Endodermal cell (in vitro differentiated cells): Measurements from ENCODE around the gene ZFYVE1. TPM values are rescaled to one million over a fixed set of nuclear protein-coding genes. Genes with fewer than 3 reads are reported as not detected.

Source experiments
- DNase-seq: peaks from one replicate; pipeline ENCODE4 v3.0.0-alpha.2; 2017
- H3K27ac ChIP-seq: 2 replicates; pipeline ENCODE4 v1.5.1; 2013; ENCODE audit warnings: mild to moderate bottlenecking, low read depth, low read length, moderate library complexity
- H3K27me3 ChIP-seq: 2 replicates; pipeline ENCODE4 v1.6.1; 2013; ENCODE audit warnings: mild to moderate bottlenecking, low read length, moderate library complexity; ENCODE audit not compliant: insufficient read depth, control insufficient read depth, poor library complexity, severe bottlenecking
- H3K36me3 ChIP-seq: 2 replicates; pipeline ENCODE4 v1.7.0; 2013; ENCODE audit warnings: mild to moderate bottlenecking, low read length, moderate library complexity; ENCODE audit not compliant: control insufficient read depth, insufficient read depth
- H3K4me1 ChIP-seq: one replicate; pipeline ENCODE4 v1.7.0; 2013; ENCODE audit warnings: low read length; ENCODE audit not compliant: control insufficient read depth, insufficient read depth
- H3K4me3 ChIP-seq: 2 replicates; pipeline ENCODE4 v1.5.1; 2013; ENCODE audit warnings: mild to moderate bottlenecking, low read length, moderate library complexity
- H3K9ac ChIP-seq: 2 replicates; pipeline ENCODE4 v1.6.1; 2013; ENCODE audit warnings: mild to moderate bottlenecking, low read length, moderate library complexity; ENCODE audit not compliant: poor library complexity, severe bottlenecking; ENCODE audit errors: extremely low read depth
- H3K9me3 ChIP-seq: 2 replicates; pipeline ENCODE4 v1.6.1; 2013; ENCODE audit warnings: mild to moderate bottlenecking, low read length, moderate library complexity; ENCODE audit not compliant: control insufficient read depth
- H3K27ac Mint-ChIP-seq: 2 replicates; pipeline ENCODE4 v1.8.0; 2020; ENCODE audit warnings: mixed read lengths
- H3K27me3 Mint-ChIP-seq: 2 replicates; pipeline ENCODE4 v1.8.0; 2021; ENCODE audit warnings: mild to moderate bottlenecking, mixed read lengths; ENCODE audit not compliant: insufficient read depth
- H3K36me3 Mint-ChIP-seq: 2 replicates; pipeline ENCODE4 v1.8.0; 2020; ENCODE audit warnings: low read depth, mixed read lengths
- H3K4me1 Mint-ChIP-seq: 2 replicates; pipeline ENCODE4 v1.8.0; 2020; ENCODE audit warnings: mixed read lengths
- H3K4me3 Mint-ChIP-seq: 2 replicates; pipeline ENCODE4 v1.8.0; 2020; ENCODE audit warnings: mild to moderate bottlenecking, moderate library complexity, mixed read lengths
- H3K9me3 Mint-ChIP-seq: 2 replicates; pipeline ENCODE4 v1.8.0; 2020; ENCODE audit warnings: mild to moderate bottlenecking, mixed read lengths
- WGBS, 2 experiments: methylation state at CpG; one replicate each; pipeline versions ENCODE4 v1.1.5 to v1.1.7; 2013; ENCODE audit warnings: missing lambda C conversion rate in 2 of 2, mixed read lengths in 1 of 2; ENCODE audit not compliant: insufficient coverage in 1 of 2, insufficient read length in 1 of 2; 5-methylcytosine and 5-hydroxymethylcytosine counted together
- total RNA-seq, 2 donors: library from RNA; stranded (reverse); fragmentation: NEBNext Ultra II Directional in 1 of 2; extraction: Animal tissue kit (Norgen Biotek cat#: 25700) in 1 of 2; gene quantifications; 2 replicates in 1 of 2; 3 replicates in 1 of 2; pipeline ENCODE4 v1.2.1, GENCODE V29; 2021
- TF ChIP-seq, protein P1 (sequence below): fragments of 200-600 bp; sonication (generic); conservative IDR thresholded peaks from 2 replicates; pipeline ENCODE4 v1.5.0; 2021; ENCODE audit warnings: antibody characterized with exemption, mild to moderate bottlenecking

ZFYVE1 gene
- total RNA-seq, 2 donors from 2014 or later = 11.6 to 16.6 TPM

DNA sequence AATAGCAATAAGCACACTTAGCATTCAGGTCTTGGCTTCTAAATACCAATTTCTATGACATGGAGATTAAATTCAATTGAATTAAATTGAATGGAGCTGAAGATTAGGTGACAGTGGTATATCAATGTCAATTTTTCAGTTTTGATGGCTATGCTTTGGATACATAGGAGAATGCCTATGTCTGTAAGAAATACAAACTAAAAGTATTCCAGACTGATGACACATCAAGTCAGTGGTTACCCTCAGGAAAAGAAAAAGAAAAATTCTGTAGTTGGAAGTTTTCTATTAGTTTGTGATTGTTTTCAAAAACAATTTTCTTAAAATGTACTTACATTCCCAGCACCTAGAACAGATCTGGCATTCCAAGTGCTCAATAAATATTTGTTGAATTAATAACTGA is 105.5 kb downstream of the ZFYVE1 start:
- H3K9ac ChIP-seq = no peak overlapping the region
- no peaks in the 10 kb centered on the region for H3K9me3 ChIP-seq
- H3K4me1 ChIP-seq = no peaks in the 10 kb centered on the region
- no peak for DNase-seq
- H3K4me3 ChIP-seq = no peak overlapping the region
- Mint-ChIP-seq H3K27me3 (peaks cover 22% of the 10 kb centered on the region), H3K36me3 (no peaks in the 10 kb centered on the region), H3K4me3 (no peak overlapping the region), H3K9me3 (no peaks in the 10 kb centered on the region), H3K27ac (no peak overlapping the region), H3K4me1 (no peaks in the 10 kb centered on the region)
- TF ChIP-seq, protein P1, sequence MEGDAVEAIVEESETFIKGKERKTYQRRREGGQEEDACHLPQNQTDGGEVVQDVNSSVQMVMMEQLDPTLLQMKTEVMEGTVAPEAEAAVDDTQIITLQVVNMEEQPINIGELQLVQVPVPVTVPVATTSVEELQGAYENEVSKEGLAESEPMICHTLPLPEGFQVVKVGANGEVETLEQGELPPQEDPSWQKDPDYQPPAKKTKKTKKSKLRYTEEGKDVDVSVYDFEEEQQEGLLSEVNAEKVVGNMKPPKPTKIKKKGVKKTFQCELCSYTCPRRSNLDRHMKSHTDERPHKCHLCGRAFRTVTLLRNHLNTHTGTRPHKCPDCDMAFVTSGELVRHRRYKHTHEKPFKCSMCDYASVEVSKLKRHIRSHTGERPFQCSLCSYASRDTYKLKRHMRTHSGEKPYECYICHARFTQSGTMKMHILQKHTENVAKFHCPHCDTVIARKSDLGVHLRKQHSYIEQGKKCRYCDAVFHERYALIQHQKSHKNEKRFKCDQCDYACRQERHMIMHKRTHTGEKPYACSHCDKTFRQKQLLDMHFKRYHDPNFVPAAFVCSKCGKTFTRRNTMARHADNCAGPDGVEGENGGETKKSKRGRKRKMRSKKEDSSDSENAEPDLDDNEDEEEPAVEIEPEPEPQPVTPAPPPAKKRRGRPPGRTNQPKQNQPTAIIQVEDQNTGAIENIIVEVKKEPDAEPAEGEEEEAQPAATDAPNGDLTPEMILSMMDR = no peak
- no peaks in the 10 kb centered on the region for H3K36me3 ChIP-seq
- H3K27ac ChIP-seq = no peak overlapping the region
- no peaks in the 10 kb centered on the region for H3K27me3 ChIP-seq

GRCh38 chr14:72920008-72920407 is 106.9 kb downstream of the ZFYVE1 start:
- Histone ChIP-seq H3K27ac (no peak overlapping the region), H3K4me3 (no peak overlapping the region), H3K36me3 (no peaks in the 10 kb centered on the region), H3K27me3 (no peaks in the 10 kb centered on the region), H3K4me1 (no peaks in the 10 kb centered on the region), H3K9me3 (no peaks in the 10 kb centered on the region), H3K9ac (no peak overlapping the region)
- no peaks in the 10 kb centered on the region for H3K9me3 Mint-ChIP-seq
- H3K4me3 Mint-ChIP-seq = no peak overlapping the region
- no peak overlapping the region for H3K27ac Mint-ChIP-seq
- H3K4me1 Mint-ChIP-seq = no peaks in the 10 kb centered on the region
- 67 to 76% methylated on average over 1 to 2 of the region's 2 CpGs for WGBS, 2 experiments
- H3K36me3 Mint-ChIP-seq = no peaks in the 10 kb centered on the region
- TF ChIP-seq, protein P1 = peak; percentile 72
- peaks cover 13% of the 10 kb centered on the region for H3K27me3 Mint-ChIP-seq
- DNase-seq = peak; percentile 56

Other genes starting within 250 kb of the ZFYVE1 start
- not detected for gene DPF3, start 133.0 kb downstream of the ZFYVE1 start, total RNA-seq
- 10 to 100 TPM; 16.4 to 17.7 TPM for gene DCAF4, start 100.6 kb downstream of the ZFYVE1 start, total RNA-seq
- 100 to 1,000 TPM; 132 to 164 TPM for gene RBM25, start 31.4 kb upstream of the ZFYVE1 start, total RNA-seq
- gene PSEN1, start 109.4 kb upstream of the ZFYVE1 start, total RNA-seq = 10 to 100 TPM; 45.7 to 49.9 TPM
- gene PAPLN, start 210.4 kb upstream of the ZFYVE1 start, total RNA-seq = 10 to 100 TPM; 18.4 to 20.1 TPM